ENCODE results near the gene DIPK1A.

- no peak for TF ChIP-seq CTCF (conservative IDR thresholded peaks at IDR 0.05)
- TF ChIP-seq EZH2 (IDR thresholded peaks at IDR 0.05; ENCODE audit: low read depth), result no peak
These were observed 166.1 kb downstream of the DIPK1A start for GRCh38 chr1:92795166-92795565.

Measured in PC-9 (cell line).